NCI-H1417 treated with DMSO at 0.1 percent for 48 hours (cell line): ENCODE results near the gene MDP1.
A peak's percentile ranks its signal among the peaks of the same experiment; 100 is the strongest.

Source experiments
- DNase-seq: peaks from one replicate; lab custom pipeline; 2025; lab: John Stamatoyannopoulos, UW

The MDP1 gene

GRCh38 chr14:24181371-24182077 lies 34.3 kb downstream of the MDP1 start:
- no peak for DNase-seq

GRCh38 chr14:24179961-24180796 lies 35.7 kb downstream of the MDP1 start:
- DNase-seq = no peak

- DNase-seq = no peak
Measured at GRCh38 chr14:24179294-24179960, 36.4 kb downstream of the MDP1 start.

DNA sequence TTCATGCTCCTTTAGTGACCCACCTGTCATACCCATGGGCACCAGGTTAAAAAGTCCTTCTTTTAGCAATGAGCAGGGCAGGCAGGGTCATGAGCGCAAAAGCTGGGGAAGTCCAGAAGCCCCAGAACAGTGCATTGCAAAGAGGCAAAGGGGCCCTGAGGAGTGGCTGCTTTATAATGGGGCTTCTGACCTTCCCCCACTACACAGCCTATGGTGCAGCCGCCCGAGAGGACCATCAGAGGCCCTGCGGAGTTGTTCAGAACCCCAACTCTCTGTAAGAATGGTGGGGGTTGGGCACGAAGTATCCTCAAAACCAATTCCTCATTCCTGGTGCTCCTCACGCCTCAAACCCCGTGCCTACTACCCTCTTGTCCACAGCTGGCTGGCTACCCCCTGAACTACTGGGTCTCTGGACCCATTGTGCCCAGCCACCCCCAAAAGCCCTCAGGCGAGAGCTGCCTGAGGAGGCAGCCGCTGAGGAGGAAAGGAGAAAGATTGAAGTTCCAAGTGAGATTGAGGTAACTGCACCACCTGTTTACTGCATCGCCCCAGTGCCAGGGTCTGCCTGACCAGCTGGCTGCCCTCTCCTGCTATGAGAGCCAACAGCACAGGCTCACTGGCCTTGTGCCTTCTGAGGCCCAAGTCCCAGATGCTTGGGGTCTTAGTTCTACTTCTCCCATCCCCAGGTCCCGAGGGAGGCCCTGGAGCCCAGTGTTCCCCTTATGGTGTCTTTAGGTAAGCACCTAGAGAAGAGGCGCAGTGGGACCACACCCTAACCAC lies 37.3 kb downstream of the MDP1 start:
- no peak for DNase-seq

DNA sequence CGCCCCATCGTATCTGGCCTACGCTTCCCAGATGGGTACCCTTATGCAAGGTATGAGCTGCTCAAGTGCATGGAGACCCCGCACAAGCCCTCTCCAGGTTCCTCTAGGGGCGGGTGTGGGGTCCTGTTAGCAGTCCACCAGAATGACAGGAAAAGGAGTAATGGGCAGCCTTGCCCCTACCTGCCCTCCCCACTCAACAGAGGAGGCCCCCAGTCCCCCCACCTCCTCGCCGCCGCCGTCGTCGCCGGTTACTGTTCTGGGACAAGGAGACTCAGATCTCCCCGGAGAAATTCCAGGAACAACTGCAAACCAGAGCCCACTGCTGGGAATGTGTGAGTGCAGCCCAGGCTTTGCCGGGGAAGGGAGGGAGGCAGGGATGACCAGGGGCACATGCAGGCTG lies 38.0 kb downstream of the MDP1 start:
- DNase-seq = no peak

DNA sequence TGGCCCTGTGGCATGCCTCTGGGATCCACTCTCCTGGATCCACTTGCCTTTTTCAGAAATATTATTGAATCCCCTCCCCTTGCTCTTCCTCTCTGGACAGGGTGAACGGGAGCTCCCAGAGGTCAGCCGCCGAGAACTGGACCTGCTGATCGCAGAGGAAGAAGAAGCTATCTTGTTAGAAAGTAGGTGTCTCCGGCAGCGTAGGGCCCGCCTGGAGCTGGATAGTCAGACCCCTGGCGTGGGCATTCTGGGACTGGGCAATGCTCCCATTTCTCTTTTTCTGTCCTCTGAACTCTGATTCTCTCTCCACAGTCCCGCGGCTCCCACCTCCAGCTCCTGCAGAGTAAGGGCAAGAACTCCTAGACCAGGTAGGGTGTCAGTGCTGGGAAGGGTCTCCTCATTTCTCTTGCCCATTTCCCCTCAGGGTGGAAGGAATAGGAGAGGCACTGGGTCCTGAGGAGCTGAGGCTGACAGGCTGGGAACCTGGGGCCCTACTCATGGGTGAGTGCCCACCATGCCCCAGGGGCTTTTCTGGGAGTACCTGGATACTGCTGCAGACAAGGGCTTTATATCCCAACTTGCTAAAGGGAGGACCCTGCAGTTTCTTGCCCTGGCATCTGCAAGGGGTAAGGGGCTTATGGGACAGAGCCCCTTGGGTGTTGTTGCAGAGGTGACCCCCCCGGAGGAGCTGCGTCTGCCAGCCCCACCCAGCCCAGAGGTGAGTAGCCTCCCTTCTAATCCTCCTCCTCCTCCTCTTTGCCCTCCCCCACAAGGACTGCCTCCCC lies 38.6 kb downstream of the MDP1 start:
- DNase-seq = no peak

- no peak for DNase-seq
Measured at GRCh38 chr14:24176599-24176998, 39.3 kb downstream of the MDP1 start.

DNA sequence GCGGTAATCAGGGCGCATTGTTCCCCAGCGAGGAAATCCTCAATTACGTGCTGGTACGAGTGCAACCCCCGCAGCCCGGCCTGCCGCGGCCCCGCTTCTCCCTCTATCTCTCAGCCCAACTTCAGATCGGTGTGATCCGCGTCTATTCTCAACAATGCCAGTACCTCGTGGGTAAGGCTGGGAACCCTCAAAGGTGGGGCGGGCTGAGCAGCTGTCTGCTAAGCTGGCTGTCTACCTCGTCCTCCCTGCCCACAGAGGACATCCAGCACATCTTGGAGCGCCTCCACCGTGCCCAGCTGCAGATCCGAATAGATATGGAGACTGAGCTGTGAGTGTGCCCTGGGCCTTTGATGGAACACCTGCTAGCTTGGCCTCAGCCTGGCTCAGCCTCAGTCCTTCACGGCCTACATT lies 43.0 kb downstream of the MDP1 start:
- DNase-seq = no peak

DNA sequence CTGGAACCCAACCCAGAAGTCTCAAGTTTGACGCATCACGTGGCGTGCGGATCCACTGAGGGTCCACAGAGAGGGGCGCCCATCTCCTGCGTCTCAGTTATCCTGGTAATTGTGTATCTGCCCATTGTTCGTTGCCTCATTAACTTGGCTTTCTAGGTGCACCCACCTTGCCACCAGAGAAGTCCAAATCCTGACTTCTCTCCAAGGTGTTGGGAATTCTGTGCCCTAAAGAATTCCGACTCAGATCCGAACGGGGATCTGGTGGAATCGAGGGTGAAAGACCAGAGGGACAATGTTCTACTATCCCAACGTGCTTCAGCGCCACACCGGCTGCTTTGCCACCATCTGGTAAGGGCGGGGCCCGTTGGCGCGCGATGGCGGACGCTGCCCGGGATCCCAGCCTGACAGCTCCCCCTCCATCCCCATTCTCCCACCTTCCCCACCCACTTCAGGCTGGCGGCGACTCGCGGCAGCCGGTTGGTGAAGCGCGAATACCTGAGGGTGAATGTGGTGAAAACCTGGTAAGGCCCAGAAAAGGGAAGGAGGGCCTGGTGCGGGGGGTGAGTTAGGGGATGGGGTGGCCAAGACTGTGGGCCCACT lies 43.5 kb downstream of the MDP1 start:
- DNase-seq = no peak

GRCh38 chr14:24171422-24172260 lies 44.2 kb downstream of the MDP1 start, which contains the start of gene REC8:
TSS of gene REC8 (plus strand) at chr14:24172080. CDS start at chr14:24172553, 473 bp downstream.
- peak; percentile 77 for DNase-seq

GRCh38 chr14:24167469-24168114 lies 48.3 kb downstream of the MDP1 start:
- DNase-seq = no peak

- no peak for DNase-seq
Measured at GRCh38 chr14:24165785-24166184, 50.1 kb downstream of the MDP1 start.

- no peak for DNase-seq
Measured at GRCh38 chr14:24164518-24164991, 51.3 kb downstream of the MDP1 start.
